ENCODE results near the gene CCT6B.
"Not testable (repeated sequence)": the region's sequence is repeated elsewhere in the genome, so short reads cannot be mapped to it uniquely, and the experiment has no call there.

The CCT6B gene

GRCh38 chr17:34979650-34980352, 18.5 kb upstream of the CCT6B start:
- no peak for DNase-seq (ENCODE audit: low read depth)

GRCh38 chr17:34979153-34979552, 17.9 kb upstream of the CCT6B start:
- DNase-seq (ENCODE audit: low read depth) = no peak

- no peak for DNase-seq (ENCODE audit: low read depth)
These were observed 13.8 kb upstream of the CCT6B start for GRCh38 chr17:34974794-34975785.

- no peak for DNase-seq (ENCODE audit: low read depth)
These were observed 12.9 kb upstream of the CCT6B start for GRCh38 chr17:34974179-34974578.

GRCh38 chr17:34958438-34958837, 2.8 kb downstream of the CCT6B start:
- no peak for DNase-seq (ENCODE audit: low read depth)

- not testable (repeated sequence) for DNase-seq (ENCODE audit: low read depth)
These were observed 10.5 kb downstream of the CCT6B start for GRCh38 chr17:34950780-34951179.

GRCh38 chr17:34930283-34930682, 31.0 kb downstream of the CCT6B start:
- DNase-seq (ENCODE audit: low read depth) = no peak

- no peak for DNase-seq (ENCODE audit: low read depth)
These were observed 34.6 kb downstream of the CCT6B start for GRCh38 chr17:34926661-34927060.

- DNase-seq (ENCODE audit: low read depth) = no peak
These were observed 40.6 kb downstream of the CCT6B start for GRCh38 chr17:34920676-34921075.

GRCh38 chr17:34917381-34917780, 43.9 kb downstream of the CCT6B start:
- DNase-seq (ENCODE audit: low read depth) = no peak

GRCh38 chr17:34916120-34916519, 45.1 kb downstream of the CCT6B start:
- no peak for DNase-seq (ENCODE audit: low read depth)

GRCh38 chr17:34913001-34913400, 48.3 kb downstream of the CCT6B start:
- no peak for DNase-seq (ENCODE audit: low read depth)

- no peak for DNase-seq (ENCODE audit: low read depth)
These were observed 52.2 kb downstream of the CCT6B start for GRCh38 chr17:34909040-34909439.

- DNase-seq (ENCODE audit: low read depth) = no peak
These were observed 58.3 kb downstream of the CCT6B start for GRCh38 chr17:34902831-34903547.

GRCh38 chr17:34899643-34900291, 61.5 kb downstream of the CCT6B start:
- DNase-seq (ENCODE audit: low read depth) = no peak

GRCh38 chr17:34895383-34895782, 65.9 kb downstream of the CCT6B start:
- no peak for DNase-seq (ENCODE audit: low read depth)

- no peak for DNase-seq (ENCODE audit: low read depth)
These were observed 66.3 kb downstream of the CCT6B start for GRCh38 chr17:34894964-34895363.

GRCh38 chr17:34892461-34893249, 68.6 kb downstream of the CCT6B start:
- no peak for DNase-seq (ENCODE audit: low read depth)

- DNase-seq (ENCODE audit: low read depth) = no peak
These were observed 74.4 kb downstream of the CCT6B start for GRCh38 chr17:34886831-34887230.

GRCh38 chr17:34885076-34885475, 76.2 kb downstream of the CCT6B start:
- no peak for DNase-seq (ENCODE audit: low read depth)

GRCh38 chr17:34884597-34884996, 76.7 kb downstream of the CCT6B start:
- no peak for DNase-seq (ENCODE audit: low read depth)
